Caki2 (cell line): ENCODE measurements around the gene IL5. TPM values are rescaled to one million over a fixed set of nuclear protein-coding genes. Genes with fewer than 3 reads are reported as not detected.

Source experiments
- total RNA-seq: library from RNA; depleted of rRNA; stranded (reverse); fragments of >200 nt; shearing (Covaris generic); gene quantifications from 2 replicates; pipeline ENCODE4 v1.2.3, GENCODE V29; 2014; ENCODE audit warnings: low replicate concordance; rRNA removed

Gene IL5
- total RNA-seq, 1 experiment from 2014 or later, result not detected

Other genes with a start within 250 kb of the IL5 start
- 5.2 TPM in 1 of 2 replicates, not detected in the other for gene SLC22A4, start 249.1 kb downstream of the IL5 start, total RNA-seq
- gene SLC22A5, start 173.8 kb downstream of the IL5 start, total RNA-seq, result 19.7 and 36.8 TPM in 2 replicates
- gene IRF1, start 52.7 kb downstream of the IL5 start, total RNA-seq, result 12.2 and 19.7 TPM in 2 replicates
- 14.9 and 19.6 TPM in 2 replicates for gene RAD50, start 13.5 kb upstream of the IL5 start, total RNA-seq
- gene IL13, start 114.7 kb upstream of the IL5 start, total RNA-seq, result not detected in 2 replicates
- not detected in 2 replicates for gene IL4, start 130.5 kb upstream of the IL5 start, total RNA-seq
- 0.49 and 2.1 TPM in 2 replicates for gene KIF3A, start 194.0 kb upstream of the IL5 start, total RNA-seq
- gene CCNI2, start 203.9 kb upstream of the IL5 start, total RNA-seq, result not detected in 2 replicates
- 23.7 and 24.5 TPM in 2 replicates for gene SEPTIN8, start 233.7 kb upstream of the IL5 start, total RNA-seq